Activated CD8-positive, alpha-beta memory T cell treated with anti-CD3 and anti-CD28 coated beads, Interleukin-2, amount 50 U/mL, for 1 hour (primary cell): ENCODE data around the gene NAP1L2.
"Not testable (repeated sequence)": the region's sequence is repeated elsewhere in the genome, so short reads cannot be mapped to it uniquely, and the experiment has no call there.

Source experiments
- DNase-seq: peaks from one replicate; pipeline ENCODE4 v3.0.0-alpha.2; 2020; ENCODE audit errors: extremely low read depth

NAP1L2 gene, protein sequence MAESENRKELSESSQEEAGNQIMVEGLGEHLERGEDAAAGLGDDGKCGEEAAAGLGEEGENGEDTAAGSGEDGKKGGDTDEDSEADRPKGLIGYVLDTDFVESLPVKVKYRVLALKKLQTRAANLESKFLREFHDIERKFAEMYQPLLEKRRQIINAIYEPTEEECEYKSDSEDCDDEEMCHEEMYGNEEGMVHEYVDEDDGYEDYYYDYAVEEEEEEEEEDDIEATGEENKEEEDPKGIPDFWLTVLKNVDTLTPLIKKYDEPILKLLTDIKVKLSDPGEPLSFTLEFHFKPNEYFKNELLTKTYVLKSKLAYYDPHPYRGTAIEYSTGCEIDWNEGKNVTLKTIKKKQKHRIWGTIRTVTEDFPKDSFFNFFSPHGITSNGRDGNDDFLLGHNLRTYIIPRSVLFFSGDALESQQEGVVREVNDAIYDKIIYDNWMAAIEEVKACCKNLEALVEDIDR

DNA sequence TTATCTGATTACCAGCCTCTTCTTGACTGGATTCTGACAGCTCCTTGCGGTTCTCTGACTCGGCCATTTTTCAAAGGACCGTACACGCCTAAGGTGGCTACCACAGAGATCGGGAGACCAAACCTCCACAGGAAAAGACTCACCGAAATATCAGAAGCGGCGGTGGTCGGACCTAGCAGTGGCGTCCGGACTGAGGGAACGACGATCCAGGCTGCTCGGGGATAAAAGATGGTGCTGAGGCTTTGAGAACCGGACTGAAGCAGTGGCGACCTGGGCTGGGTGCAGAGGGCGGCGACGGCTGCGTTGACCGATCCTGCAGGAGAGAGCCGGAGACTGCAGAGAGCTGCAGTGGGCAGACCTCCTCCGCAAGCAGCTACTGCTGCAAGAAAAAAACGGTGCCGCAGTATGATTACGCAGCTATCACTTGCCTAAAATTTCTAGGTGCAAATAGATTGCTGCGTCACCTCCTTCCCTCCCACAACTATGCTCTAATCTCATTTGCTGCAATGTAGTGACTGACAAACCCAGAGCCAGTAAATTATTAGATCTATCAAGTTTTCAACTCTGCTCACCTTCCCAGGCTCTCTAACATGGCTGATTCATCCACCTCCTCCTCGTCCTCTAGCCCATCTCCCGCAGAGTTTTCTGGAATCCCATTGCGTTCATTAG is at the start of gene NAP1L2:
Gene NAP1L2, minus strand, starts transcription at position 426 of the 669 bp plus-strand sequence. Its CDS starts 359 bp downstream, at position 67.
- peak; percentile 13 for DNase-seq

DNA sequence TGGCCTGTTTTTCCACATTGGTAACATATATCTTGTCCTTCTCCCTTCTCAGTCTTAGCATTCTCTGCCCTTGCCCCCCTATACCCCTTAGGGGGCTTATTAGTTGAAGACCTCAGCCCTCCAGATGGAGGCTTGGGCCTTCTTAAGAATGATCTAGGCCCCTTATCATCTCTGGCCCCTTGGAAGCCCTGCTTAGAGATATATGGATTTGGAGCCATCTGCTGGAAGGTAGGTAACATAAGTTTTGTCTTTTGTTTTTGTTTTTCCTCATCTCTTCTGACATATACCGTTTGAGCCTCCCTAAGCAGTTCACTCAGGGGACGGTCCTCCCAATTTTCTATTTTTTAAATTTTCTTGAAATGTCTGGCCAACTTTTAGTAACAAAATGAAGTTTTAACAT is 48.3 kb upstream of the NAP1L2 start:
- DNase-seq: no peak

DNA sequence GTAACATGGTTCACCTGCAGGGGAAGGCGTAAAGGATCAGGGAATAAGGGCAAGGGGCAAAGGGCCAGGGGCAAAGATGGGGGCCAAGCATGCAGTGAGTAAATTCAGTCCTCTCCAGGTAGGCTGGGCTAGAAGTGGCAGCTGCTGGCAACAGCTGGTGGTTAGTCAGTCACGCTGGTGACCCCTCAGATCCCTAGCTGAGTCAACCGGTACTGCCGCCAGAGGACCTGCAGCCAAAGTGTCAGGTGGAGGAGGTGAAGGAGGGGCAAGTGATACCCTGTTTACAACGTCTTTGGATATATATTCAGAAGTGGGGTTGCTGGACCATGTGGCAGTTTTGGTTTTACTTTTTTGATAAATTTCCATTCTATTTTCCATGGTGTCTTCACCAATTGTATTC is 24.6 kb upstream of the NAP1L2 start:
- DNase-seq: no peak

DNA sequence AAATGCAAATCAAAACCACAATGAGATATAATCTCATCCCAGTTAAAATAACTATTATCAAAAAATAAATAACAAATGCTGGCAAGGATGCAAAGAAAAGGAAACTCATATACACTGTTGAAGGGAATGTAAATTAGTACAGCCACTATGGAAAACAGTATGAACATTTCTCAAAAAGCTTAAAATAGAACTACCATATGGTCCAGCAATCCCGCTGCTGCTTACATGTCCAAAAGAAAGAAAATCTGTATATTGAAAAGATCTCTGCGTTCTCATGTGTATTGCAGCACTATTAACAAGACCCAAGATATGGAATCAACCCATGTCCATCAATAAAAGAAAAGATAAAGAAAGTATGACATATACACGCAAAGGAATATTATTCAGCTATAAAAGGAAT is 3.0 kb upstream of the NAP1L2 start:
- DNase-seq: no peak

DNA sequence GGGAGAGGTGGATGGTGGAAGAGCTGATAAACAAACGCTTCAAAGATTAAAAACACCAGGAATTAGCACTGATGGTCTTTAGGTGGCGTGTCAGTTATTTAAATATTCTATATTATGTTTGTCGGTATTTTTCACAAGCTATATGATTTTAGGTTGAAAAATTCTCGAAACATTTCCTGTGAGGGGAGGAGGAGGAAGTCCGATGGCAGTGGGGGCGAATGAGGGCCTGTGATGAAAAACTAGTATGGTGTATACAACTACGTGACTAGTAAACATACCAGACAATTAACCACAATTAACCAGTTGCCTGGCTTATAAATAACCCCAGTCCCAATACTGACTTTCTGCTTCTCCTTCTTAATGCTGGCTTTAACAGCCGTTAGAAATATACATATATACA is 595 bp upstream of the NAP1L2 start:
- no peak for DNase-seq

DNA sequence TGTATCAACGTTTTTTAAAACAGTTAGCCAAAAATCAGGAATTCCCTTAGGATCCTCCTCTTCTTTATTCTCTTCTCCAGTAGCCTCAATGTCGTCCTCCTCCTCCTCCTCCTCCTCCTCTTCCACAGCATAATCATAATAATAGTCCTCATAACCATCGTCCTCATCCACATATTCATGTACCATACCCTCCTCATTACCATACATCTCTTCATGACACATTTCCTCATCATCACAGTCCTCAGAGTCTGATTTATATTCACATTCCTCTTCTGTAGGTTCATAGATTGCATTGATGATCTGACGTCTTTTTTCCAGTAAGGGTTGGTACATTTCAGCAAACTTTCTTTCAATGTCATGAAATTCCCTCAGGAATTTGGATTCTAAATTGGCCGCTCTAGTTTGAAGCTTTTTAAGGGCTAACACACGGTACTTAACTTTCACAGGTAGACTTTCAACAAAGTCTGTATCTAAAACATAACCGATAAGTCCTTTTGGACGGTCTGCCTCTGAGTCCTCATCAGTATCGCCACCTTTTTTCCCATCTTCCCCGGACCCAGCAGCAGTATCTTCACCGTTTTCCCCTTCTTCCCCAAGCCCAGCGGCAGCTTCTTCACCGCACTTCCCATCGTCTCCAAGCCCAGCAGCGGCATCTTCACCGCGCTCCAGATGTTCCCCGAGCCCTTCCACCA is 771 bp downstream of the NAP1L2 start:
- DNase-seq: no peak

DNA sequence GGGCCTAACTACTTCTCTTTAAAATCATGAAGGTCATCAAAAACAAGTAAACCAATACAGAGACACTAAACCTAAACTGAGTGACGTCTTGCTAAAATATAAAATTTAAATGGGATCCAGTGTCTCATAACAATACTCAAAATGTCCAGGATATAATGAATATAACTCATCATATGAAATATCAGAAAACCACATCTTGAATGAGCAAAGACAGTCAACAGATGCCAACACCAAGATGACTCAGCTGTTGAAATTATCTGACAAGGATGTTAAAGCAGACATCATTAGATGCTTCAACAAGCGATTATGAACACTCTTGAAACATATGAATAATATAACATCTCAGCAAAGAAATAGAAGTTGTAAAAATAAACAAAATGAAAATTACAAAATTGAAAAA is 8.3 kb downstream of the NAP1L2 start:
- DNase-seq: no peak

DNA sequence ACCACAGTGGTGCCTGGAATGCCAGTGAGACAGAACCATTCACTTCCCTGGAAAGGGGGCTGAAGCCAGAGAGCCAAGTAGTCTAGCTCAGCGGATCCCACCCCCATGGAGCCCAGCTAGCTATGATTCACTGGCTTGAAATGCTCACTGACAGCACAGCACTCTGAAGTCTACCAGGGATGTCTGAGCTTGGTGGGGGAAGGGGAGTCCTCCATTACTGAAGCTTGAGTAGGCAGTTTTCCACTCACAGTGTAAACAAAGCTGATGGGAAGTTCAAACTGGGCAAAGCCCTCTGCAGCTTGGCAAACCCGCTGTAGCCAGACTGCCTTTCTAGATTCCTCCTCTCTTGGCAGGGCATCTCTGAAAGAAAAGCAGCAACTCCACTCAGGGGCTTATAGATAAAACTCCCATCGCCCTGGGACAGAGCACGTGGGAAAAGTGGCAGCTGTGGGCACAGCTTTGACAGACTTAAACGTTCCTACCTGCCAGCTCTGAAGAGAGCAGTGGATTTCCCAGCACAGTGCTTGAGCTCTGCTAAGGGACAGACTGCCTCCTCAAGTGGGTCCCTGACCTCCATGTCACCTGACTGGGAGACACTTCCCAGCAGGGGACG is 32.0 kb downstream of the NAP1L2 start:
- no peak for DNase-seq

DNA sequence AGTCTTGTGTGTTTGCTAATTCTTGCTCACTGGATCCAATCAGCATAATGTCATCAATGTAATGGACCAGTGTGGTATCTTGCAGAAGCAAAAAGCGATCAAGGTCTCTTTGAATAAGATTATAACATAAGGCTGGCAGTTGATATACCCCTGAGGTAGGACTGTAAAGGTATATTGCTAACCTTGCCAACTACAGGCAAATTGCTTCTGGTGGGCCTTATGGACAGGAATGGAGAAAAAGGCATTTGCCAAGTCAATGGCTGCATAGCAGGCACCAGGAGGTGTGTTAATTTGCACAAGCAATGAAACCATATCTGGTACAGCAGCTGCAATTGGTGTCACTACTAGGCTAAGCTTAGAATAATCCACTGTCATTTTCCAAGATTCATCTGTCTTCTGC is 45.7 kb downstream of the NAP1L2 start:
- DNase-seq: not testable (repeated sequence)
